Left kidney (tissue), 8 donors: ENCODE data around the gene OR52K2. TPM values are rescaled to one million over a fixed set of nuclear protein-coding genes. Genes with fewer than 3 reads are reported as not detected.
"Not testable (repeated sequence)": the region's sequence is repeated elsewhere in the genome, so short reads cannot be mapped to it uniquely, and the experiment has no call there.

Source experiments
- DNase-seq: peaks from one replicate; pipeline ENCODE4 v3.0.0-alpha.2; 2013
- long read RNA-seq, 8 donors: transcript quantifications; one replicate each; lab custom pipeline, GENCODE V29; 2026
- polyA plus RNA-seq: library from polyadenylated mRNA; unstranded; fragments of 120-200 nt; gene quantifications from one replicate; pipeline ENCODE4 v1.2.1, GENCODE V29; 2013; ENCODE audit not compliant: insufficient read length

The OR52K2 gene
- polyA plus RNA-seq, result not detected
- long read RNA-seq, donor 1, result 0 reads
- long read RNA-seq, donor 2, result 0 reads
- long read RNA-seq, donor 3, result 0 reads
- long read RNA-seq, donor 4, result 0 reads
- long read RNA-seq, donor 5, result 0 reads
- long read RNA-seq, donor 6, result 0 reads
- long read RNA-seq, donor 7, result 0 reads
- long read RNA-seq, donor 8, result 0 reads

GRCh38 chr11:4448995-4449394, at the start of gene OR52K2:
OR52K2 (plus strand) TSS chr11:4449295; CDS start chr11:4449340, 45 bp downstream.
- no peak for DNase-seq

- DNase-seq, result not testable (repeated sequence)
Observed at GRCh38 chr11:4406206-4406605, 42.9 kb upstream of the OR52K2 start.

DNA sequence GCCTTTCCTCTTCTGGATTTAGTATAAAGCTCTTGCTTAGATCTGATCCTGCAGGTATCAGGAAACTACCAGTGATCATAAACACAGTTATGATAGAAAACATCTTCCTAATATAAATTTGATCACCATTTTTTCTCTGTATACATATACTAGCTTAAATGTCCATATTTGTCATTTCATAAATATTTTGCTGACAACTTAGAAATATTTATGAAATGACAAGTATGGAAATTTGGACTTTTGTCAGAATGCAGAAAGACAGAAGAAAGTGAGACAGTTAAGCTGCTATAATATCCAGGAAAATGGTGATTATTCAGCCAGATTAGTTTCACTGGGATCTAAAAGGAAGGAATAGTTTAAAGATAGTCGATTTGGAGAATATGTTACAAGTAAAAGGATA, 32.8 kb upstream of the OR52K2 start:
- no peak for DNase-seq

DNA sequence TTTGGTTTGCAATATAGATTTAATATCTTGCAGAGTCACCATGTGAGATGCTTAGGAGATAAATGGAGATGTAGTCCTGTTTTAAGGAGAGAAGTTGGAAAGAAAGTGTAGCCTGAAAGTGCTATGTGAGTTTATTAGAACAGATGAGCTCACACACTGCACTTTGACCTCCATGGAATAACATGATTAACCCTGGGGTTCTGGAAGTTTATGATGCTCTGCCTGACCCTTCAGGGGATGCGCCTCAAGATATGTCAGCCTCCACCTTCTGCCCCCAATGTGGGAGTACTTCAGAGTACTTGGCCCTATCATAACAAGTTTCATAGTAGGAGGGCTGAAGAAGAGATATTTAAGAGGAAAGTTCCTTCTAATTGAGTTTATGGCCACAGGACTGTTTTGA, 32.3 kb upstream of the OR52K2 start:
- DNase-seq, result no peak

GRCh38 chr11:4418403-4418802, 30.7 kb upstream of the OR52K2 start:
- DNase-seq, result no peak

DNA sequence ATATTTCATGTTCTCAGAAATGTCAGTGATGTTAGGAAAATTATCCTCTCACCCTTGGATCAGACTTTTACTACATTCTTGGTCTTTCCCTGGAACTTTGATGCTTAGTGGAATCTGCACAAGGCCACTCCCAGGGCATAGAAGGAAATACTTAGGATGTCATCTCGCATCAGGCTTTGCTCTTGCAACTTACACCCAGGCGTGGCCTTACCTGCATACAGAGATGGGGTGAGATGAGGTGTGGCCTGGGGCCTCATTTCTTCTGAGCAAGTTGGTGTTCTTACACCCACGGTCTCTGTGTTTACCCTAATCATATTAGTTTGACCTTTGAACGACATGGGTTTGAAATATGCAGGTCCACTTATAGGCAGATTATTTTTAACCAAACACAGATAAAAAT, 19.0 kb upstream of the OR52K2 start:
- no peak for DNase-seq

DNA sequence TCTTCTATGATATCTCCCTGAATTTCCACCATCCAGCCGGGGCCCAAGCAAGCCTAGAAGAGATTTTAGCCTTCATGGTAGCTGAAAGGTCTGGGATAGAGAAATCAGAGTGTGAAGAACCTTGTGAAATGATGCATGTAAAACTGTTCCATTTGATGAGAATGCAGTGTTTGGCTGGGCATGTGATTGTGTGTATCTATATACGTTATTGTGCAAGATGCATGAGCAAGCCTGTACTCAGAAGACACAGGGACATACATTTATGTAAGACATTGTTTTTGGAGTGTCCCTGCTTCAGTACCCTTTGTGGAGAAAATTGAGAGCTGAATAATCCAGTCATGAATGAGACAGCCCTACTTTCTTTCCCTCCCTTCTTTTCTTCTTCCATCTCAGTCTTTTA, 15.2 kb upstream of the OR52K2 start:
- no peak for DNase-seq

- no peak for DNase-seq
Observed at GRCh38 chr11:4436411-4436810, 12.7 kb upstream of the OR52K2 start.

DNA sequence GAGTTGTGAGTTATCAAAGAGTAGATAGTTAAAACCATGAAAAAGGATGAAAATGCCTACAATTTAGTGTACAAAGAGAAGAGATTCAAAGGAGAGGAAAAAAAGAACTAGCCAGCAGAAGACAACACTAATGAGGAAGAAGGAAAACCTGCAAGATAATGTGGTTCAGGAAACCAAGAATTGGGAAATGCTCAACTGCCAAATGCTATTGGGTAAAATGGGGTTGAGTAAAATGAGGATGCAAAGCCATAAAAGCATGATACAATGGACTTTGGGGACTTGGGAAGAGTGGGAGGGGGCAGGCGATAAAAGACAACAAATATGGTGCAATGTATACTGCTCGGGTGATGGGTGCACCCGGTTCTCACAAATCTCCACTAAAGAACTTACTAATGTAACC, 7.6 kb upstream of the OR52K2 start:
- DNase-seq, result no peak

- no peak for DNase-seq
Observed at GRCh38 chr11:4443232-4443891, 5.7 kb upstream of the OR52K2 start.

DNA sequence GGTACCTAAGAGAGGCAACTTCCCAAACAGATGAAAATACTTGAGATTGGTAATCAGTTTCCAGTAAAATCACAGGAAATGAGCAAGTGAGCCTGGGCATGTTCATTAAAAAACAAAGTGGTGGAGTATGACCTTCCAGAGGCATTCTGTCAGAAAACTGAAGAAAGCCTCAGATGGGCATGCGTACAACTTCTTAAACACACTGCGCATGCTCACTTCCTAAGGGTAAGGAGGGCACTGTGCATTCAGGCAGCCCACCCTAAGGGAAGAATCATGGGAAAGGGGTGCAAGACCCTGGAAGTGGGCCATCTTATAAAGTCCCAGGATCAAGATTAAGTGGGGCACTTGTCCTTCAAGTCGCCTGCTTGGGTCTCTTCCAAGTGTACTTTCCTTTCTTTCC, 4.0 kb downstream of the OR52K2 start:
- DNase-seq, result no peak

GRCh38 chr11:4454021-4454420, 4.9 kb downstream of the OR52K2 start:
- DNase-seq, result no peak

- no peak for DNase-seq
Observed at GRCh38 chr11:4455419-4455818, 6.3 kb downstream of the OR52K2 start.

DNA sequence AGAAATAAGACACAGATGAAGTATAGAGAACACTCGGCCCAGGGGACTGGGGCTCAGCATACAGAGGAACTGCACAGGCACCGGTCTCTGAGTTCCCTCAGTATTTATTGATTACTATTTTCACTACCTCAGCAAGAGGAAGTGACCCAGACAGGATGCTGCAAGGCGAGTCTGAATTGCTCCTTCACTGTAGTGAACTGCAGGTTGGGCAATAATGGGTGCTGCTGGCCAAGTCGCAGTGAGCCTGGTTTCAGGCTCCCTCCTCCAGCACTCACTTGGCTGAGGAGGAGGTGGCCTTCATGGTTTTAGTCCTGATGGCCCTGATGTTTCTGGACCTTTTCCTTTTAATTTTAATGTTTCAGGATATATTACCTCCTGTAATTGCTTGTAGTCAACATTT, 10.4 kb downstream of the OR52K2 start:
- DNase-seq, result no peak

- DNase-seq, result no peak
Observed at GRCh38 chr11:4460151-4460550, 11.1 kb downstream of the OR52K2 start.

- no peak for DNase-seq
Observed at GRCh38 chr11:4464216-4465159, 15.4 kb downstream of the OR52K2 start.

- DNase-seq, result no peak
Observed at GRCh38 chr11:4465407-4465806, 16.3 kb downstream of the OR52K2 start.

DNA sequence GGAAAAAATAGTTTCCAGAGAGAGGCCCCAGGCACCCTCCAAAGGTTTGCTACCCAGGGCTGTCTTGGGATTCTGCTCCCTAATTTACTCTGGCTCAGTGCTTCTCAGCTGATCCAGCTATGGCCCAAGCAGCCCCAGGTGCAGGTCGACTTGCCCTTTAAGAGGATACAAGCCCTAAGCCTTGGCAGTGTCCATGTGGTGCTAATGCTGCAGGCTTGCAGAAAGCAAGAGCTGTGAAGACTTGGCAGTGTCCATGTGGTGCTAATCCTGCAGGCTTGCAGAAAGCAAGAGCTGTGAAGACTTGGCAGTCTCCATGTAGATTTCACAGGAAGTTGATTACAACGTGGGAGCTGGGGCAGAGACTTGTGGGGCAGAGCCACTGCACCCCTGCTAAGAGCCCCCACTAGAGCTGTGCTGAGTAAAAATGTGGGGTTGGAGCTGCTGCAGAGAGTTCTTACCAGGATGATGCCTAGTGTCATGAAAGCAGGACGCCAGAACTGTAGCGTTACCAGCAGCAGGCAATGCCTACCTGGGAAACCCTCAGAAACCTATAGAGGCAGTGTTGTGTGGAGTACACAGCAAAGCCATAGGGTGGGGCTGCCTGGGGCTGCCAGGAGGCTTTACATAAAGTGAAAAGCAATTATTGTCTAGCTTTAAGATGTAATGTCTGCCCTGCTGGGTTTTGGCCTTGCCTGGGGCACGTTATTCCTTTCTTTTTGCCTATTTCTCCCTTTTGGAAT, 17.2 kb downstream of the OR52K2 start:
- no peak for DNase-seq

DNA sequence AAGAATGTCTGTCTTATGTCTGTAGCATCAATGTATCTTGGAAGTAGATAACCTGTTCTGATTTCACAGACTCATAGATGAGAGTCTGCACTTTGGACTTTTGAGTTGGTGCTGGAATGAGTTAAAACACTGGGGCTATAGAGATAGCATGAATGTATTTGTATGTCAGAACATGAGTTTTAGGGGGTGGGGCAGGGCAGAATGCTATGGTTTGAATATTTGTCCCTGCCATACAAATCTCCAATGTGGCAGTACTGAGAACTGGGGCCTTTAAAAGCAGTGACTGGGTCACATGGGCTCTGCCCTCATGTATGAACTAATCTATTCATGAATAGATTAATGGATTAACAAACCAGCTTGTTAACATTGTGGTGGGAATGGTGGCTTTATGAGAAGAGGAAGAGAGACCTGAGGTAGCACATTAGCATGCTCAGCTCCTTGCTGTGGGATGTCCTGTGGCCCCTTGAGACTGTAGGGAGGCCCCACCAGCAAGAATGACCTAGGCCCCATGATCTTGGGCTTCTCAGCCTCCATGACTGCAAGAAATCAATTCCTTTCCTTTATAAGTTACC, 17.9 kb downstream of the OR52K2 start:
- no peak for DNase-seq

GRCh38 chr11:4467811-4468606, 18.9 kb downstream of the OR52K2 start:
- DNase-seq, result no peak

DNA sequence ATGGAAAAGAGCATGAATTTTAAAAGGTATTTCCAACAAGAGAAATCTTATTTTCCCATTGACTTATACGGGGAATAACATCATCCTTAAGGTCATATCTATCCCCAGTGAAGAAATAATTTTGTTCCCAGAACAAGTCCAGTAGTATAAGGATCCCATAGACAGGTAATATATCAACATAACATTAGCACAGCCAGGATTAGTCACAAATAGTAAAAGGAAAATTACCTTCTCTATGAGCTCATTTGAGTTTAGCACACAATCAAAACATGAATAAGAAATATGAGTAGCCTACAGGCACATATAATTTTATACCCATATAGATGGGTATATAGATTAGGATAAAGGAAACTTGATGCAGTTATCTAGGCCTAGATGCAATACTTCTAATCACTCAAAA, 30.5 kb downstream of the OR52K2 start:
- DNase-seq, result no peak
